Ramos (cell line): ENCODE data around the gene RTF2.

Experiments
- in situ Hi-C: fragments of 300-500 bp; cut with MboI; formaldehyde crosslinking; loops from one replicate; pipeline ENCODE4 v1.14.3; 2022; ENCODE audit warnings: low sequenced_read_pairs; ENCODE audit not compliant: unreplicated experiment

Gene RTF2

DNA sequence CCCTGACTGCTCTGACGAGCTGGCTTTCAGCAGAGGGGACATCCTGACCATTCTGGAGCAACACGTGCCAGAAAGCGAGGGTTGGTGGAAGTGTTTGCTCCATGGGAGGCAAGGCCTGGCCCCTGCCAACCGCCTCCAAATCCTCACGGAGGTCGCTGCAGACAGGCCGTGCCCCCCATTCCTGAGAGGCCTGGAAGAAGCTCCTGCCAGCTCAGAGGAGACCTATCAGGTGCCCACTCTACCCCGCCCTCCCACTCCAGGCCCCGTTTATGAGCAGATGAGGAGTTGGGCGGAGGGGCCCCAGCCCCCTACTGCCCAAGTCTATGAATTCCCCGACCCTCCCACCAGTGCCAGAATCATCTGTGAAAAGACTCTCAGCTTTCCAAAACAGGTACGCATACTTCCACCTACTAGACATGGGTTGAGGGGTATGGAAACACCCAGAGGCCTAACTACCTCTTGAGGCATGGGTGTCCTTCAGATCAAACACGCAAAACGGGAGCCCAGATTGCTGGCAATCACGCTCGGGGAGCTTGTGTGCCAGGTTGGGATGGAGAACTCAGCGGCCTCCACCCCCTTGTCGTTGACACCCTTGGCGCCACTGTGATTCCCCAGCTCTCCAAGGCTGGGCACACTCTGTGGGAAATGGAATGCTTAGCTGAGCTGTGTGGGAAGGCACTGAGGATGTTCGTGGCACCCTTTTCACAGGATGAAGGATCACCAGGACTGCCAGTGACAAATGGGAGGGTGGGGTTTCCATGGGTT is 31.0 kb upstream of the RTF2 start:
- in situ Hi-C loops: no loop called here

DNA sequence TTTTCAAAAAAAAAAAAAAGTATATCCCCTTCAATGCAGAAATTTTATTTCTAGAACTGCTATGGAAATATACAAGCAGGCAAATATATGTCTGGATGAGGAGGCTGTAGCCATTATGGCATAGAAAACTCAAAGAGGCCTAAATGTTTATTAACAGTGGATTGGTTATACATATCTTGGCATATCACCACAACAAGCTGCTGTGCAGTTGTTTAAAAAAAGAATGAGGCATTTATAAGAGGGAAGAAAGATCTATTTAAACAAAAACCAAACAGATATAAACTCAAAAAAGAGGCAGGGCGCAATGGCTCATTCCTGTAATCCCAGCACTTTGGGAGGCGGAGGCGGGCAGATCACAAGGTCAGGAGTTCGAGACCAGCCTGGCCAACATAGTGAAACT is 30.1 kb upstream of the RTF2 start:
- in situ Hi-C loops: no loop called here

GRCh38 chr20:56439771-56440291 is 28.6 kb upstream of the RTF2 start:
- in situ Hi-C loops: no loop called here

DNA sequence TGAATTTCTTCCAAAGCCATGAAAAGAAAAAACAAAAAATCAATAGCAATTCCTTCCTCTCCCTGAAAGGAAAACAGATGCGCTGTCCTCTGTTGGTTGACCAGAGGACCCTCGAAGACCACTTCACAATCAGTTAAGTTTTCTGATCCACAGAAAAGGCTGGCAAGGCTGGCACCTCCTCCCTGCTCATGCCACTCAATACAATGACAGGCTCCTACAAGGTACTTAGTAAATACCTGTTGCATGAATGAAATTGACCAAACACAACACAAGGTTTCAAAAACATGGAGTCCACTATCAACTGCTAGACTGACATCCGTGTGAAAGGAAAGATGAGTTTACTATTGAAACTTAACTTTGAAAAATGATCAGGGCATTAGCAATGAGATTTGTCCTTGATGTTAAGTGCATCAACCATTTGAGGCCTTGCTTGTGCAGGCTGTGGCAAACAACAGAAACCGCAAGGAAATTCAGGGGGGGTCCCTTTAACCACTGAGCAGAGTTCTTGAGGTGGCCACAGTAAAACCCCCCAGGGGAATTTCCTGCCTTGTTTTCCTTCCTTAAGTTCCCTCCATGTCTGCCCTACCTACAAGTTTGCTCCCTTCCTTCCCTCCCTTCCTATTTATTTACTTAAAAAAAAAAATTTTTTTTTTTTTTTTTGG is 27.9 kb upstream of the RTF2 start:
- in situ Hi-C loops: no loop called here

GRCh38 chr20:56442389-56443365 is 25.8 kb upstream of the RTF2 start:
- in situ Hi-C loops: no loop called here

DNA sequence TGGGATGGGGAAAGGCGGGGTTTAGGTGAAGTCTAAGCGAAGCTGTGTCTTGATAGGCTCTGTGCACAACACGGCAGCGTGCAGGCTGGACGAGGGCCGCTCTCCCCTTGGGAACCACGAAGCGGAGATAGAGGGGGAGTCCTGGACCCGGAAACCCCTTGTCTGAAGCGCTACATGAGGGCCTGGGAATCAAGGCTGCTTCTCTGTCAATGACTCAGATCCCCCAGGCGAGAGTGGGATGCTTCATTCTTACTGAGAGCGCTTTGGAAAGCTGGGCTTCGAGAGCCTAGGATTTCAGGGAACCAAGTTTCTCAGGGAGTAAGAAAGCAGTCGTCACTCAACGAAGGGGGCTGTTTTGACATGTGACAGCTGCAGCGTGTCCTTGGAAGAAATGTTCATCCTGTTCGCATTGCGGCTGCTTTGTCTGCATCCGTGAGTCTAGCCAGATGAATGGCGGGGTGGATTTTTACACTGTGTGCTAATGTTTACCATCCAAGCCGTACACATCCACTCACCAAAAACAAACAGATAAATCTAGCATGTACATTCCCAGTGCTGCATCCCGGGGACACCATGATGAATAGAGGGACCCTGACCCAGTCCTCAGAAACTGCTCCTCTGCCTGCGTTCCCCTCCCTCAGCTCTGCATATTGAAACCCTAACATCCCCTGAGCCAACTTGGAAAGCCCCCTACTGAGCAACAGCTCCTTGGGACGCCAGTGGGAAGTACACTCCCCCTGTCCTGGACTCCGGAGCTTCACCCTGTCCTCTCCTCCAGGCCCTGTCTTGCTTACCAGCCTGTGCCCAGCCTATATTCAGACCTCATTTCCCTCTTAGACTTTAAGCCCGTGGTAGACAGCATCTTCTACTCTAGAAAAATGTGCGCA is 24.5 kb upstream of the RTF2 start:
- in situ Hi-C loops: no loop called here

GRCh38 chr20:56445130-56445529 is 23.3 kb upstream of the RTF2 start:
- in situ Hi-C loops: no loop called here

DNA sequence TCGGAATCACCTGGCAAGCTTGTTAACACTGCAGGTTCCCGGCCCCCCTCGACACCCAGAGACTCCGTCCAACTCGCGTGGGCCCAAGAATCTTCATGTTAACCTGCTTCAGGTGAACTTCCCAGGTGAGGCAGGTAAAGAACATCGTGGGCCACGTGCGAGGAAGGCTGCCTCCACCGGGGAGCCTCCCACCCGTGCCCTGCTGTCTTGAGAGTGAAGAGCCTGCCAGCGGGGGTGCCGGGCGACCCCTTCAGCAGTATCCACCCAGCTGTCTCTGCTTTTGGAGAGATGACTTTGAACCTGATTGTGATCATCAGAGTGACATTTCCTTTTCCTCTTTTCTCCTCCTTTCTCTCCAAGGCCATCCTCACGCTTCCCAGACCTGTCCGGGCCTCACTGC is 22.9 kb upstream of the RTF2 start:
- in situ Hi-C loops: no loop called here

DNA sequence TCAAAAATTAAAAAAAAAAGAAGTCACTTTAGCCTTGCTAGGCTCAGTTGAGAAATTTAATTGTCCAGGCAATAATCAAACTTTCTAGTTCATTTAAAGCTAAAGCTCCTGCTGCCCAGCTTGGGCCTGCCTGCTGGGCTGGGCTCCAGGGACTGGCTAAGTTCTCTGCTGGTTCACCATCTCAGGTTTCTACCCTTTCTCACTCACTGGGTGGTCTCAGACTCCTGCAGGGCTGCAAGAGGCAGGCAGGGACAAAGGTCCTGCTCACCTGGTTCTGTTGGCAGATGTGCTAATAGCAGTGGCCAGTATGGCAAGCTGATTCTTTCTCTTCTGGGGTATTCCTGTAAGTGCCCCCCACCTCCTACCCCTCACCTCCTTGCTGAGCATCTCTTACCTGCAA is 21.2 kb upstream of the RTF2 start:
- in situ Hi-C loops: no loop called here

- in situ Hi-C loops: no loop called here
Observed at GRCh38 chr20:56449459-56449858, 19.0 kb upstream of the RTF2 start.

DNA sequence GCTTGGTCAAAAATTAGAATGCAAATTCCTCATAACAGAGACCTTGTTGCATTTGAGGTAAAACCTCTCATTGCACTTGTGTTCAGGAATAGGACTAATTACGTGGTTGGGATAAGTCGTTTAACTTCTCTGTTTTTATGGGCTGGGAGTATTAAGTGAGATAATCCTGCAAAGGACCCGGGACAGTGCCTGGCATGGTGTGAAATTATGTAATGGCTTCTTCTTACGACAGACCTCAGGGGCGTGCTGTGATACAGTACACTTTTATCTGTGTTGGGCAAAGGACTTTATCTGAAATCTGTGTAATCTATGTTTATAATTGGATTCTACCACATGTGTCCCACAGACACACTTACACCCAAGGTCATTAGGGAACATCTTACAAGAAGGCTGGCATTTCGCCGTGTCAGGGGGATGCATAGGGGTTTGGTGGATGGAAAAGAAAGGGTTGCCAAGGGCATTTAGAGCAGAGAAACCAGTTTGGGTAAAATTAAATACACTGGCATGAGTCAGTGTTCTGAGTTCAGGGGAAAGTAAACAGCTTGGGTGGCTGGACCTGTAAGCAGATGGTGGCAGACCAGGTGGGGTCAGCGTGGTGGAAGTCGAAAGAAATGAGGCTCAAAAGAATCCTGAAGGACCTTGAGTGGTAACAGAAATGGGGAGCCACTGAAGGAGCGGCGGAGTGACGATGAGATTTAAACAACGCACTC is 17.2 kb upstream of the RTF2 start:
- in situ Hi-C loops: no loop called here

DNA sequence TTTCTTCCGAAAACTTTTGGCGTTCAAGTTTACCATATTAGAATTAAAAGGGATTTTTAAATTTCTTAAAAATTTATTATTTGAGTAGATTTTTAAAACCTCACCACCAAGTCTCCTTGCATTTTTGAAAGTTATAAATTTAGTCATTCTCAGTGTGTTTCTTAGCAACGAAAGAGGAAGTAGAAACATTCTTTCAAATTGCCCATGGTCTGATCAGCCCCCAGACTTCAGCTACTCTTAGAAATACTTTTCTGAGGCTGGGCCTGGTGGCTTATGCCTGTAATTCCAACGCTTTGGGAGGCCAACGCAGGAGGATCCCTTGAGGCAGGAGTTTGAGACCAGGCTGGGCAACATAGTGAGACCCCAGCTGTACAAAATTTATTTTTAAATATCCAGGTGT is 15.1 kb upstream of the RTF2 start:
- in situ Hi-C loops: no loop called here

GRCh38 chr20:56454754-56455153 is 13.7 kb upstream of the RTF2 start:
- in situ Hi-C loops: no loop called here

- in situ Hi-C loops: no loop called here
Observed at GRCh38 chr20:56458206-56458821, 10.1 kb upstream of the RTF2 start.

DNA sequence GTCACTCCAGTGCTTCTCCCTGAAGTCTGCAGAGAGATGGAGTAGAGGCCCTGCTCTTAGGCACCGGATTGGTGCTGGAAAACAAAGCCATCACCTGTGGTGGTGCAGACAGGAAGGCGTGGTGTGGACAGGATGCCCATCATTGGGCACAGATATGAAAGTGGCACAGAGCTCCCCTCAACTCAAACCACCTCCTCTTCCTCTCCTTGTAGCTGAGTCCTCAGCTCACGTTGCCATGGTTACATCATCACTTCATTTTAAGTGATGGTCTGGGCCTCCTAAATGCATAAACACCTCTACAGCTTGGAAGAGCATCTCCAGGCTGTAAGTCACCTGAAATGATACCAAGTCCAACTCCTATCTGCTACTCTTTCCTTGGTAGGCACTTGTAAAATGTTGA is 8.0 kb upstream of the RTF2 start:
- in situ Hi-C loops: no loop called here

DNA sequence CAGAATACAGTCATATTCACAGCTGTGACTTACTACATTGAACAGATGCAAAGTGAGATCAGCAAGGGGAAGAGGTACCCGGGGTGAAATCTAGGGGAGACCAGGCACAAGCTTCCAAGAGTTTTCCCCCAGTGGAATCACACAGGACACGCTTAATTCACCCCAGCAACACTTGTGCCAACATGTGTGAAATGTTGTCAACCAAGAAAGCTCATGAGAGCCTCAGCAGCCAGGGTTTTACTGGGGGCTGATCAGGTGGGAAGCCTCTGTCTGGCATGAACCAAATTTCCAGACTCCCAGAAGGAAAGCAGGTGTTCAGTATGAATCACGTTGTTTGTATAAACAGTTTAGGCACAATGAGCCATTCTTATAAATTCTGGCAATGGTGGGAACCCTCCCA is 6.9 kb upstream of the RTF2 start:
- in situ Hi-C loops: no loop called here

DNA sequence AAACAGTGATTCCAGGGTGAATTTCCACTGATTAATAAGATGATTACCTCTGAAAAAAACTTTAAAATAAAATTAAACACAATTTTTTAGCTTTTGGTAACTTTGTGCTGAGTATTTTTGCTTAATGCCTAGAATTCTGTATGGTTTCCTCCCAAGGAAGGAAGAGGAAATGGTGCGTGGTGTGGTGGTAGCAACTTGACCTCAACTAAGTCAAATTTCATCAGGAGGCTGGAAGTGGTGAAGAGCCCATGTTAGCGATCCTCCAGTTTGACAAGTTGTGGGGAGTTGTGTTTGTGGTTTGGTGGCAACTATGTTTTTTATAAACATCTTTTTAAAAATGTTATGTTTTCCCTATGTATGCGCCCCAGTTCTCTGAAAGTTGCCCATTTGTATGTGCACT is 5.0 kb upstream of the RTF2 start:
- in situ Hi-C loops: no loop called here

GRCh38 chr20:56465997-56466396 is 2.4 kb upstream of the RTF2 start:
- in situ Hi-C loops: no loop called here

GRCh38 chr20:56467968-56468315 is 485 bp upstream of the RTF2 start:
- in situ Hi-C loops: no loop called here
